ENCODE measurements around the gene RANBP3.

The RANBP3 gene

DNA sequence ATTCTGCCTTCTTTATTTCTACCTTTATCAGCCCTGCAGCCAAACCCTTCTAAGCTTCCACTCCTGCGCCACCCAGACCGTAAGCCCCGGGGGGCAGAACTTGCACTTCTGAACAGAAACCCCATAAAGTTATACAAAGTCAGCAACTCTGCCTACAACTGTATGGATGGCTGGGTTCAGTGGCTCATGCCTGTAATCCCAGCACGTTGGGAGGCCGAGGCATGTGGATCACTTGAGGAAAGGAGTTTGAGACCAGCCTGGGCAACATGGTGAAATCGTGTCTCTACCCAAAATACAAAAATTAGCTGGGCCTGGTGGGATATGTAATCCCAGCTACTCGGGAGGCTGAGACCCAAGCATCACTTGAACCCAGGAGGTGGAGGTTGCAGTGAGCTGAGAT is 10.4 kb downstream of the RANBP3 start:
- TF ChIP-seq, protein P1, sequence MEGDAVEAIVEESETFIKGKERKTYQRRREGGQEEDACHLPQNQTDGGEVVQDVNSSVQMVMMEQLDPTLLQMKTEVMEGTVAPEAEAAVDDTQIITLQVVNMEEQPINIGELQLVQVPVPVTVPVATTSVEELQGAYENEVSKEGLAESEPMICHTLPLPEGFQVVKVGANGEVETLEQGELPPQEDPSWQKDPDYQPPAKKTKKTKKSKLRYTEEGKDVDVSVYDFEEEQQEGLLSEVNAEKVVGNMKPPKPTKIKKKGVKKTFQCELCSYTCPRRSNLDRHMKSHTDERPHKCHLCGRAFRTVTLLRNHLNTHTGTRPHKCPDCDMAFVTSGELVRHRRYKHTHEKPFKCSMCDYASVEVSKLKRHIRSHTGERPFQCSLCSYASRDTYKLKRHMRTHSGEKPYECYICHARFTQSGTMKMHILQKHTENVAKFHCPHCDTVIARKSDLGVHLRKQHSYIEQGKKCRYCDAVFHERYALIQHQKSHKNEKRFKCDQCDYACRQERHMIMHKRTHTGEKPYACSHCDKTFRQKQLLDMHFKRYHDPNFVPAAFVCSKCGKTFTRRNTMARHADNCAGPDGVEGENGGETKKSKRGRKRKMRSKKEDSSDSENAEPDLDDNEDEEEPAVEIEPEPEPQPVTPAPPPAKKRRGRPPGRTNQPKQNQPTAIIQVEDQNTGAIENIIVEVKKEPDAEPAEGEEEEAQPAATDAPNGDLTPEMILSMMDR (conservative IDR thresholded peaks at IDR 0.05): no peak
- peak overlapping the region; percentile 71 for H3K27ac ChIP-seq

DNA sequence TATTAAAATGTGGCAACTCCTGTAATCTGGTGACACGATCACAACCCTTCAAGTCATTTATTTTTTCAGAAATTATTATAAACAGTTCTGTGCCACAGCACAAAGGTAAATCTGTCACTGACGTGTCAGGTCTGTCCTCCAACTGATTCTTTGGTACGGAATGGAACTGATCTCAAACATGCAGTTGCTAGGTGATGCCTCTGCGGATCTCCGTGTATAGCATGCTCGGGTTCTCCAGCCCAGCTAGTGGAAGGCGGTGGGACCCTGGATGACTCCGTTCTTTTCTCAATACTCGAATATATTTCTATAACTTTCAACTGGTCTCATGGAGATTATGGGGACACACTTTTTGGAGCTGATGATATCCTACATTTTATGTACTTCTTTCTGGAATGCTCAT is 11.0 kb downstream of the RANBP3 start:
- no peak overlapping the region for H3K27ac ChIP-seq
- TF ChIP-seq, protein P1 (conservative IDR thresholded peaks at IDR 0.05): no peak

DNA sequence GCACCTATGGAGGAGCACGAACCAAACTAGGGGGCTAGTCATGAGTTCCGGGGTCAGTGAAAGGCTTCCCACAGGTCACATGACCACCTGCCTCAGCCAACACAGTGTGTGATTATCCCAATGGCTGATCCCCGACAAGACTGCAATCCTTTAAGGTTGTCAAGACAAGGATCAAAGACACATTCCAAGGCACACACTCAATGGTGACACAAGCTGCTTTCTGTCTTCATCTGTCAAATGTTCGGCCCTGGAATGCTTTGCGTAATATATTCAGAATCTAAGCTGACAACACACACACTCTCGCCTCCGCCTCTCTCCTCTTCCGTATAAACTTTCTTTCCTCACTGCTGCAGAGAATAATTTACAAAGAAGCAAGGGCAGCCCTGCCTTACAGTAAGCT is 11.7 kb downstream of the RANBP3 start:
- TF ChIP-seq, protein P1 (conservative IDR thresholded peaks at IDR 0.05): no peak
- H3K27ac ChIP-seq: no peak overlapping the region

DNA sequence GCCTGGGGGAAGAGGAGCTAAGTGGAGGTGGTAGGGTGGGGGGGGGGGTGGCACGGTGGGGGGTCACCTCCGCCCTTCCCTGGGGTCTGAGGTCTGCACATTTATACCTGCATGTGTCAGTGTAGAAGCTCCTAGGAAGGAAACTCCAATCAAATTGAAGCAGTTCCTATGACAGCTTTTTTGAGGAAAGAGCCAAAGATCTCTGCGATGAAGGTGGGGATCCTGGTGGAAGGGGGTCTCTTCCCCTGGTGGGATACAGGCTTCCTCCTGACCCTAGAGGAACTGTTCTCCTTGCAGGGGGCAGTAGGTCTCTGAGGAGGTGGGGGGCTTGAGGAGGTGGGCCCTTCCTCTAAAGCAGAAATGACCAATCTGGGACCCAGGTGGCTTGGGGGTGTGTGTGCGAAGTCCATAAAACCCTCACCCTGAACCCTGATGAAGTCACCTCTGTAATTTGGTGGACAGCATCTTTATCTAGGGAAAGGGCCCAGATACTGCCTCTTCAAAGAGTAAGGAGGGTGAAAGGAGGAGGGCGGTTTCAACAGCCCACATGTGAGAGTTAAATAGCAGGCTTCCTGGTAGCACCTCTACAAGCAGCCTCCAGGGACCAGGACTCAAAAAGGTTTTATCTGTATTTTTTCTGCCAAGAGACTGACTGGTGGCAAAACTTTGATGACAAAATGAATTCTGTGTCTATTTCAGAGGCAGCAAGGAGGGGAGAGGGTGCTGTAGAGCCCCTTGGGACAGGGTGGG is 12.9 kb downstream of the RANBP3 start:
- TF ChIP-seq, protein P1 (conservative IDR thresholded peaks at IDR 0.05): no peak
- no peak overlapping the region for H3K27ac ChIP-seq

DNA sequence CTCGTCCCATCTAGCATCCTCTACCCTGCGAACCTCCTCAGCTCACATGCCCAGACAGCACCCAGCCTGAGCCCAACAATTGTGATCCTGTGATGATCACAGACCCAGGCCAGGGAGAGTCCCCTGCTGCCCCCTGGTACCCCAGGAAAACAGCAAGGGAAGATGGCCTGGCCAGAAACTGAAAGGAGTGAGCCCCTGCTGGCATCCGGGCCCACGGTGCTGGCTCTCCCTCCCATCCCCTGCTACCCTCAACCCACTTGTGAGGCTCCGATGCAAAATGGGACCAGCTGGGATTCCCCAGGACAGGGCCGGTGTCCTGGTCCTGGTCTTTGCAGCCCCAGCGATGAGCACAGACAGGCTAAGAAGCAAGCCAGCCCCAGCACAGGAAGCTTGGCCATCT is 14.1 kb downstream of the RANBP3 start:
- peak overlapping the region; percentile 87 for H3K27ac ChIP-seq
- TF ChIP-seq, protein P1 (conservative IDR thresholded peaks at IDR 0.05): no peak

DNA sequence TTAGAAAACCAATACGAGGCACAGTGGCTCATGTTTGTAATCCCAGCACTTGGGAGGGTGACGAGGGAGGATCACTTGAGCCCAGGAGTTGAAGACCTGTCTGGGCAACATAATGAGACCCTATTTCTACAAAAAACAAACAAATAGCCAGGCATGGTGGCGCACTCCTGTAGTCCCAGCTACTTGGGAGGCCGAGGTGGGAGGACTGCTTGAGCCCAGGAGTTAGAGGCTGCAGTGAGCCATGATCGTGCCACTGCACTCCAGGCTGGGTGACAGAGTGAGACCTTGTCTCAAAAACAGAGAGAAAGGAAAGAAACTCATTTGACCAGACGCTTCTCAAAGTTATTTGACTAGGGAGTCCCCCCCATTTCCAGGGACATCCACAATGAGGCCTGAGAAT is 14.7 kb downstream of the RANBP3 start:
- peak overlapping the region; percentile 87 for H3K27ac ChIP-seq

DNA sequence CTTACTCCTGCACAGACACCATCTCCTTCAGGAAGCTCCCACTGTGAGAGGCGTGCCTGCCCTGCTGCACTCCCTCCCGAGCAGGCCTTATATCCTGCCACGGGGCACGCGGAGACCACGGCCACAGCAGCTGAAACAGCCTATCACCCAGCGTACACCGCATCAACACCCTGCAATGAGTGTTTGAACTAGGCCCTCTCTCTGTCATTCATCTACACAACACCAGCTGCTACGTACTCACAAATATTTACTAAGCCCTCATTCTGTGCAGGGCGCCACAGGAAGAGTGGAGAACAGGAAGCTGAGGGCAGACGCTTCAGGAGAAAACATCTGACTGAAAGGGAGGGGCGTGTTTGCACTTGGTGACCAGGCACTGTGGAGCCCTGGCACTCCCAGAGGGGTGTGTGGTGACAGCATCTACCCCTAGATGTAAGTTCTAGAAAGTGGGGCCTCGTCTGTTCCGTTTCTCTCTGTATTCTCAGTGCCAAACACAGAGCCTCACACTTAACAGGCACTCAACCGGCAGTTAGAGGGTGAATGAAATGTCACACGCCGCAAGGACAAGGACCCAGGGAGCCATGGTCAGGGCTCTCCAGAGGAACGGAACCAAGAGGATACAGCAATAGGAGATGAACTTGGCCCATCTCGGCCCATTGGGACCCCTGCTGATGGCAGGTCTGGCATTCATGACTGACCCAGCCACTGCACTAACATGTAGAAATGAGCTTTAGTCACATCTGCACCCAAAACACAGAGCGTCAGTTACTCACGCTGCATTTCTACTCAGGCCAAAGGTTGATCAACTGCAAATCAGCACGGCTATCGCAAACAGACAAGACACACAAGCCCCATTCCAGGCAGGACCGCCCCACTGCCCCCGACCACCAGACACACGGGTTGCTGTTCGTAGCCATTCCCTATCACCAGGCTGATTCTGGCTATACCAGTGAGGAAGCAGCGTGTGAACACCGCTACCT is 15.7 kb downstream of the RANBP3 start:
- H3K27ac ChIP-seq: peak overlapping the region; percentile 87
- TF ChIP-seq, protein P1 (conservative IDR thresholded peaks at IDR 0.05): no peak

DNA sequence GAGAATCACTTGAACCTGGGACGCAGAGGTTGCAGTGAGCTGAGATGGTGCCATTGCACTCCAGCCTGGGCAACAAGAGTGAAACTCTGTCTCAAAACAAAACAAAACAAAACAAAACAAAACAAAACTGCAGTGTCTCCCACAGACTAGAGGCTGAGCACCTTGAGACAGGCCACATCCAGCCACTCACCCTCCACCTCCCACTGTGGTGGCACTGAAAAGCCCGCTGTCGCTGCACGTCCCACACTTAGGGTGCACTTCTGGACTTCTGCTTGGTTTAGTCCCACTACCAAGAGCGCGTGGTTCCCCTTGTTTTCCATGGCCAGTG is 16.3 kb downstream of the RANBP3 start:
- peak overlapping the region; percentile 87 for H3K27ac ChIP-seq

Measured in VCaP (cell line).